ENCODE data around the gene CST4.

Gene CST4

GRCh38 chr20:23679133-23680092 lies 9.4 kb downstream of the CST4 start:
- H3K4me1 ChIP-seq: peaks cover 0 to 9% (median 7%) of the 10 kb centered on the region in 10 experiments; a peak in 10 of 20 replicates
- H3K36me3 ChIP-seq: no peaks in the 10 kb centered on the region
- H3K4me2 ChIP-seq: peak overlapping the region in 4 of 11 experiments; percentile 16 to 33 (median 24); a peak in 5 of 22 replicates
- H3K9ac ChIP-seq: no peak overlapping the region
- H3K4me3 ChIP-seq: no peak overlapping the region
- no peaks in the 10 kb centered on the region for H4K20me1 ChIP-seq
- no peak for TF ChIP-seq Cebpa-rat (IDR thresholded peaks at IDR 0.05)
- H3K9me3 ChIP-seq (replicated peaks in 1 of 11): no peaks in the 10 kb centered on the region
- no peak overlapping the region for H3K27ac ChIP-seq
- no peaks in the 10 kb centered on the region for H3K27me3 ChIP-seq

GRCh38 chr20:23673209-23673608 lies 15.6 kb downstream of the CST4 start:
- H3K9ac ChIP-seq: no peak overlapping the region
- no peak for TF ChIP-seq Cebpa-rat (IDR thresholded peaks at IDR 0.05)

GRCh38 chr20:23672158-23672557 lies 16.7 kb downstream of the CST4 start:
- Histone ChIP-seq H3K36me3 (no peaks in the 10 kb centered on the region), H4K20me1 (no peaks in the 10 kb centered on the region), H3K27me3 (no peaks in the 10 kb centered on the region), H3K27ac (no peak overlapping the region), H3K4me3 (no peak overlapping the region), H3K9ac (no peak overlapping the region), H3K4me1 (peaks cover 5 to 18% (median 16%) of the 10 kb centered on the region in 10 experiments; a peak in 18 of 20 replicates), H3K4me2 (no peak overlapping the region), H3K9me3 (replicated peaks in 1 of 11) (no peaks in the 10 kb centered on the region)
- TF ChIP-seq Cebpa-rat (IDR thresholded peaks at IDR 0.05): no peak

More at GRCh38 chr20:23673209-23673608, 15.6 kb downstream of the CST4 start:
- H3K4me2 ChIP-seq: no peak overlapping the region
- H3K4me1 ChIP-seq: peaks cover 0 to 7% (median 6%) of the 10 kb centered on the region in 10 experiments; a peak in 14 of 20 replicates
- H3K36me3 ChIP-seq: no peaks in the 10 kb centered on the region
- H3K27ac ChIP-seq: no peak overlapping the region
- no peaks in the 10 kb centered on the region for H3K27me3 ChIP-seq
- no peaks in the 10 kb centered on the region for H3K9me3 ChIP-seq (replicated peaks in 1 of 11)
- no peaks in the 10 kb centered on the region for H4K20me1 ChIP-seq
- no peak overlapping the region for H3K4me3 ChIP-seq

GRCh38 chr20:23671479-23671878 lies 17.4 kb downstream of the CST4 start:
- Histone ChIP-seq H3K4me3 (no peak overlapping the region), H3K4me2 (no peak overlapping the region), H3K36me3 (no peaks in the 10 kb centered on the region), H3K4me1 (peaks cover 11 to 25% (median 23%) of the 10 kb centered on the region in 10 experiments; a peak in 19 of 20 replicates), H3K9ac (no peak overlapping the region), H3K27ac (no peak overlapping the region), H3K9me3 (replicated peaks in 1 of 11) (no peaks in the 10 kb centered on the region), H4K20me1 (no peaks in the 10 kb centered on the region), H3K27me3 (no peaks in the 10 kb centered on the region)
- no peak for TF ChIP-seq Cebpa-rat (IDR thresholded peaks at IDR 0.05)

GRCh38 chr20:23670361-23670760 lies 18.5 kb downstream of the CST4 start:
- H4K20me1 ChIP-seq: no peaks in the 10 kb centered on the region
- H3K27me3 ChIP-seq: no peaks in the 10 kb centered on the region
- peaks cover 16 to 33% (median 30%) of the 10 kb centered on the region in 10 experiments; a peak in 19 of 20 replicates for H3K4me1 ChIP-seq
- H3K4me3 ChIP-seq: no peak overlapping the region
- no peak overlapping the region for H3K27ac ChIP-seq
- no peak overlapping the region for H3K4me2 ChIP-seq
- TF ChIP-seq Cebpa-rat (IDR thresholded peaks at IDR 0.05): no peak
- H3K9ac ChIP-seq: no peak overlapping the region
- no peaks in the 10 kb centered on the region for H3K9me3 ChIP-seq (replicated peaks in 1 of 11)
- H3K36me3 ChIP-seq: no peaks in the 10 kb centered on the region

GRCh38 chr20:23669866-23670265 lies 19.0 kb downstream of the CST4 start:
- peaks cover 16 to 34% (median 33%) of the 10 kb centered on the region in 10 experiments; a peak in 19 of 20 replicates for H3K4me1 ChIP-seq
- no peaks in the 10 kb centered on the region for H3K36me3 ChIP-seq
- no peaks in the 10 kb centered on the region for H3K9me3 ChIP-seq (replicated peaks in 1 of 11)
- H3K4me2 ChIP-seq: no peak overlapping the region
- no peak for TF ChIP-seq Cebpa-rat (IDR thresholded peaks at IDR 0.05)
- H4K20me1 ChIP-seq: no peaks in the 10 kb centered on the region
- no peak overlapping the region for H3K27ac ChIP-seq
- no peak overlapping the region for H3K9ac ChIP-seq
- no peaks in the 10 kb centered on the region for H3K27me3 ChIP-seq
- no peak overlapping the region for H3K4me3 ChIP-seq

GRCh38 chr20:23669327-23669726 lies 19.5 kb downstream of the CST4 start:
- TF ChIP-seq Cebpa-rat (IDR thresholded peaks at IDR 0.05): no peak
- H3K4me1 ChIP-seq: peaks cover 16 to 39% (median 36%) of the 10 kb centered on the region in 10 experiments; a peak in 19 of 20 replicates

GRCh38 chr20:23668477-23668951 lies 20.3 kb downstream of the CST4 start:
- no peaks in the 10 kb centered on the region for H3K27me3 ChIP-seq
- no peak for TF ChIP-seq Cebpa-rat (IDR thresholded peaks at IDR 0.05)

More at GRCh38 chr20:23669327-23669726, 19.5 kb downstream of the CST4 start:
- Histone ChIP-seq H3K27ac (no peak overlapping the region), H3K36me3 (no peaks in the 10 kb centered on the region), H3K4me3 (no peak overlapping the region), H3K4me2 (no peak overlapping the region), H3K9me3 (replicated peaks in 1 of 11) (no peaks in the 10 kb centered on the region), H4K20me1 (no peaks in the 10 kb centered on the region), H3K27me3 (no peaks in the 10 kb centered on the region), H3K9ac (no peak overlapping the region)

GRCh38 chr20:23667666-23668065 lies 21.2 kb downstream of the CST4 start:
- Histone ChIP-seq H3K9ac (no peak overlapping the region), H4K20me1 (no peaks in the 10 kb centered on the region), H3K4me1 (peaks cover 16 to 51% (median 42%) of the 10 kb centered on the region in 10 experiments; a peak in 19 of 20 replicates), H3K36me3 (no peaks in the 10 kb centered on the region), H3K9me3 (replicated peaks in 1 of 11) (no peaks in the 10 kb centered on the region), H3K4me2 (peak overlapping the region in 9 of 11 experiments; percentile 15 to 89 (median 79); a peak in 15 of 22 replicates), H3K27me3 (no peaks in the 10 kb centered on the region), H3K4me3 (no peak overlapping the region), H3K27ac (no peak overlapping the region)
- no peak for TF ChIP-seq Cebpa-rat (IDR thresholded peaks at IDR 0.05)

More at GRCh38 chr20:23668477-23668951, 20.3 kb downstream of the CST4 start:
- Histone ChIP-seq H3K36me3 (no peaks in the 10 kb centered on the region), H3K9ac (no peak overlapping the region), H3K4me2 (peak overlapping the region in 8 of 11 experiments; percentile 15 to 89 (median 80); a peak in 13 of 22 replicates), H3K9me3 (replicated peaks in 1 of 11) (no peaks in the 10 kb centered on the region), H4K20me1 (no peaks in the 10 kb centered on the region), H3K4me1 (peaks cover 16 to 45% (median 41%) of the 10 kb centered on the region in 10 experiments; a peak in 19 of 20 replicates), H3K27ac (no peak overlapping the region), H3K4me3 (no peak overlapping the region)
